Aorta (tissue), 5 donors: ENCODE data around the gene CCDC181. TPM values are rescaled to one million over a fixed set of nuclear protein-coding genes. Genes with fewer than 3 reads are reported as not detected.

ENCODE experiments used
- ATAC-seq: fragments of 200-7000 bp; cut with Tn5 transposase; one replicate; pipeline ENCODE4 v1.9.1; 2022; ENCODE audit warnings: moderate library complexity; ENCODE audit not compliant: low FRiP score
- DNase-seq, 2 donors: peaks; one replicate each; pipeline ENCODE4 v3.0.0-alpha.2; 2020
- H3K27ac ChIP-seq, 2 donors: one replicate each; pipeline ENCODE4 v1.5.1; 2013; ENCODE audit warnings: low read length in 2 of 2, mild to moderate bottlenecking in 2 of 2, moderate library complexity in 2 of 2, control low read depth in 1 of 2, inconsistent platforms in 1 of 2, low read depth in 1 of 2
- H3K27me3 ChIP-seq, 2 donors: one replicate each; pipeline ENCODE4 v1.6.1; 2013; ENCODE audit warnings: control low read depth in 1 of 2, low read length in 1 of 2, mild to moderate bottlenecking in 1 of 2, moderate library complexity in 1 of 2; ENCODE audit not compliant: insufficient read depth in 2 of 2, control insufficient read depth in 1 of 2
- H3K36me3 ChIP-seq, 2 donors: one replicate each; pipeline ENCODE4 v1.6.1; 2013; ENCODE audit warnings: control low read depth in 1 of 2, low read length in 1 of 2, mild to moderate bottlenecking in 1 of 2; ENCODE audit not compliant: insufficient read depth in 2 of 2, control insufficient read depth in 1 of 2
- H3K4me1 ChIP-seq, 2 donors: one replicate each; pipeline ENCODE4 v1.6.1; 2013; ENCODE audit warnings: low read length in 2 of 2, control low read depth in 1 of 2, mild to moderate bottlenecking in 1 of 2, moderate library complexity in 1 of 2; ENCODE audit not compliant: insufficient read depth in 2 of 2, control insufficient read depth in 1 of 2
- H3K4me3 ChIP-seq, 2 donors: one replicate each; pipeline ENCODE4 v1.5.1; 2013; ENCODE audit warnings: low read length in 2 of 2, control low read depth in 1 of 2, mild to moderate bottlenecking in 1 of 2
- H3K9me3 ChIP-seq: one replicate; pipeline ENCODE4 v1.6.1; 2013; ENCODE audit warnings: mild to moderate bottlenecking, low read length; ENCODE audit not compliant: control insufficient read depth
- WGBS, 2 donors: extraction: QIAGEN DNeasy Blood & Tissue Kit; methylation state at CpG; one replicate each; pipeline ENCODE4 v1.1.7; 2013; 5-methylcytosine and 5-hydroxymethylcytosine counted together
- intact Hi-C, 2 donors: fragments of 100-400 bp; cut with DNase I; formaldehyde crosslinking; loops; one replicate each; pipeline versions ENCODE4 v1.14.2 to v1.15.0; 2022
- polyA plus RNA-seq, 2 donors: library from polyadenylated mRNA; stranded (reverse); fragments of 200-250 nt; gene quantifications; one replicate each; pipeline ENCODE4 v1.2.3, GENCODE V29; 2013
- total RNA-seq, 2 donors: library from RNA; stranded (reverse); fragmentation: NEBNext Ultra II Directional; extraction: Animal tissue kit (Norgen Biotek cat#: 25700); gene quantifications; one replicate each; pipeline ENCODE4 v1.2.1, GENCODE V29; 2021
- donor health status: healthy with polysubstance abuse.
- donor health status: Bipolar disorder and iron deficiency.
- donor health status: DM: no; HTN: no; CAD: no.
- donor health status: DM: no; HTN: no; CAD: no.
- donor health status: DM: yes; HTN: yes; CAD: no.

CCDC181 gene
- total and polyA plus RNA-seq, 4 donors, result 0.48 to 3.9 (median 1.3) TPM

- DNase-seq (no peak), ATAC-seq (no peak)
- Histone ChIP-seq H3K36me3 (no peaks in the 10 kb centered on the region), H3K9me3 (no peaks in the 10 kb centered on the region), H3K4me3 (no peak overlapping the region), H3K27ac (no peak overlapping the region), H3K4me1 (no peaks in the 10 kb centered on the region), H3K27me3 (no peaks in the 10 kb centered on the region)
- WGBS, 2 donors, result 96% methylated on average over 5 of the region's 5 CpGs
- intact Hi-C loops, result no loop called here
Observed at GRCh38 chr1:169462385-169462784, 35.1 kb upstream of the CCDC181 start.

- H3K36me3 ChIP-seq, result no peaks in the 10 kb centered on the region
- WGBS, 2 donors, result 80 to 82% methylated on average over 4 of the region's 4 CpGs
- no peak for ATAC-seq
- no peak for DNase-seq
- no peak overlapping the region for H3K4me3 ChIP-seq
- intact Hi-C loops, result no loop called here
- no peaks in the 10 kb centered on the region for H3K4me1 ChIP-seq
- H3K27me3 ChIP-seq, result no peaks in the 10 kb centered on the region
- H3K27ac ChIP-seq, result no peak overlapping the region
- no peaks in the 10 kb centered on the region for H3K9me3 ChIP-seq
Observed at GRCh38 chr1:169461390-169462000, 34.2 kb upstream of the CCDC181 start.

GRCh38 chr1:169460191-169460833, 33.0 kb upstream of the CCDC181 start:
- H3K4me3 ChIP-seq, result no peak overlapping the region
- intact Hi-C loops, result no loop called here
- H3K9me3 ChIP-seq, result no peaks in the 10 kb centered on the region
- H3K27me3 ChIP-seq, result no peaks in the 10 kb centered on the region
- no peaks in the 10 kb centered on the region for H3K36me3 ChIP-seq
- H3K4me1 ChIP-seq, result no peaks in the 10 kb centered on the region
- H3K27ac ChIP-seq, result no peak overlapping the region
- WGBS, 2 donors, result 9% methylated on average over 35 of the region's 35 CpGs
- DNase-seq (no peak), ATAC-seq (peak; percentile 44)

- ATAC-seq, result no peak
- Histone ChIP-seq H3K36me3 (no peaks in the 10 kb centered on the region), H3K4me1 (no peaks in the 10 kb centered on the region), H3K4me3 (no peak overlapping the region), H3K27ac (no peak overlapping the region), H3K27me3 (no peaks in the 10 kb centered on the region), H3K9me3 (no peaks in the 10 kb centered on the region)
- intact Hi-C loops, result no loop called here
- DNase-seq, result no peak
- WGBS, 2 donors, result 98% methylated on average over 1 of the region's 1 CpG
Observed at GRCh38 chr1:169457443-169457842, 30.2 kb upstream of the CCDC181 start.

- intact Hi-C loops, result no loop called here
- ATAC-seq, result no peak
- no peaks in the 10 kb centered on the region for H3K4me1 ChIP-seq
- 64 to 72% methylated on average over 2 of the region's 2 CpGs for WGBS, 2 donors
- H3K27ac ChIP-seq, result no peak overlapping the region
- no peak overlapping the region for H3K4me3 ChIP-seq
- H3K36me3 ChIP-seq, result no peaks in the 10 kb centered on the region
- no peak for DNase-seq
- no peaks in the 10 kb centered on the region for H3K27me3 ChIP-seq
- H3K9me3 ChIP-seq, result no peaks in the 10 kb centered on the region
Observed at GRCh38 chr1:169456029-169456428, 28.8 kb upstream of the CCDC181 start.

GRCh38 chr1:169452921-169453320, 25.6 kb upstream of the CCDC181 start:
- ATAC-seq (no peak), DNase-seq (no peak)
- no peaks in the 10 kb centered on the region for H3K4me1 ChIP-seq
- 86 to 95% methylated on average over 2 of the region's 2 CpGs for WGBS, 2 donors
- H3K36me3 ChIP-seq, result no peaks in the 10 kb centered on the region
- no peaks in the 10 kb centered on the region for H3K9me3 ChIP-seq
- H3K27me3 ChIP-seq, result no peaks in the 10 kb centered on the region
- intact Hi-C loops, result no loop called here
- no peak overlapping the region for H3K4me3 ChIP-seq
- no peak overlapping the region for H3K27ac ChIP-seq

GRCh38 chr1:169451218-169451824, 24.0 kb upstream of the CCDC181 start:
- H3K27ac ChIP-seq, result no peak overlapping the region
- H3K27me3 ChIP-seq, result no peaks in the 10 kb centered on the region
- ATAC-seq (no peak), DNase-seq (no peak)
- no peaks in the 10 kb centered on the region for H3K9me3 ChIP-seq
- WGBS, 2 donors, result 83 to 93% methylated on average over 1 of the region's 1 CpG
- no peaks in the 10 kb centered on the region for H3K36me3 ChIP-seq
- no peaks in the 10 kb centered on the region for H3K4me1 ChIP-seq
- intact Hi-C loops, result no loop called here
- no peak overlapping the region for H3K4me3 ChIP-seq

GRCh38 chr1:169443923-169444322, 16.6 kb upstream of the CCDC181 start:
- DNase-seq (no peak), ATAC-seq (no peak)
- intact Hi-C loops, result no loop called here
- 58 to 67% methylated on average over 3 of the region's 3 CpGs for WGBS, 2 donors
- Histone ChIP-seq H3K4me3 (no peak overlapping the region), H3K27ac (no peak overlapping the region), H3K27me3 (no peaks in the 10 kb centered on the region), H3K4me1 (no peaks in the 10 kb centered on the region), H3K9me3 (no peaks in the 10 kb centered on the region), H3K36me3 (no peaks in the 10 kb centered on the region)

- Histone ChIP-seq H3K27ac (no peak overlapping the region), H3K4me1 (no peaks in the 10 kb centered on the region), H3K27me3 (no peaks in the 10 kb centered on the region), H3K9me3 (no peaks in the 10 kb centered on the region), H3K36me3 (no peaks in the 10 kb centered on the region), H3K4me3 (no peak overlapping the region)
- WGBS, 2 donors, result 27 to 41% methylated on average over 6 of the region's 6 CpGs
- DNase-seq, result no peak
- intact Hi-C loops, result no loop called here
- no peak for ATAC-seq
Observed at GRCh38 chr1:169426174-169426705, 1.0 kb downstream of the CCDC181 start.
